ENCODE measurements around the gene KIF4A.
A peak's percentile ranks its signal among the peaks of the same experiment; 100 is the strongest.

The KIF4A gene

GRCh38 chrX:70456256-70456655 lies 166.4 kb downstream of the KIF4A start:
- Histone ChIP-seq H3K9me3 (ENCODE audit: control insufficient read depth, insufficient read depth, low read length) (no peaks in the 10 kb centered on the region), H3K9me2 (replicated peaks; ENCODE audit: control insufficient read depth, low read length) (no peaks in the 10 kb centered on the region), H3K4me3 (ENCODE audit: low read length) (peak overlapping the region; percentile 83), H3K4me2 (ENCODE audit: low read length) (peak overlapping the region; percentile 90), H3K79me2 (ENCODE audit: control insufficient read depth, low read length) (peaks cover 23% of the 10 kb centered on the region), H3K27ac (ENCODE audit: low read depth, low read length) (no peak overlapping the region), H3K36me3 (ENCODE audit: control insufficient read depth, low read length) (peaks cover 6% of the 10 kb centered on the region; the same call in 1 of the 2 replicates), H3K27me3 (ENCODE audit: control insufficient read depth, low read length) (no peaks in the 10 kb centered on the region), H4K20me1 (ENCODE audit: control insufficient read depth, insufficient read depth, low read depth, low read length) (no peaks in the 10 kb centered on the region), H3F3A (ENCODE audit: control insufficient read depth, insufficient read depth) (0 out of 2 replicates have a peak, but pooled peaks cover 9% of the 10 kb centered on the region), H3K4me1 (ENCODE audit: control insufficient read depth, low read length) (peaks cover 45% of the 10 kb centered on the region)
- TF ChIP-seq EZH2phosphoT487 (IDR thresholded peaks at IDR 0.05; ENCODE audit: borderline replicate concordance, low read length) (no peak), CTCF (IDR thresholded peaks at IDR 0.05; ENCODE audit: low read depth, low read length, poor library complexity, severe bottlenecking) (no peak)

- no peaks in the 10 kb centered on the region for H4K20me1 ChIP-seq (ENCODE audit: control insufficient read depth, insufficient read depth, low read depth, low read length)
- H3F3A ChIP-seq (ENCODE audit: control insufficient read depth, insufficient read depth), result no peaks in the 10 kb centered on the region
- peaks cover 6% of the 10 kb centered on the region; the same call in 1 of the 2 replicates for H3K36me3 ChIP-seq (ENCODE audit: control insufficient read depth, low read length)
- peaks cover 10% of the 10 kb centered on the region for H3K4me1 ChIP-seq (ENCODE audit: control insufficient read depth, low read length)
- no peak overlapping the region for H3K4me2 ChIP-seq (ENCODE audit: low read length)
- no peaks in the 10 kb centered on the region for H3K27me3 ChIP-seq (ENCODE audit: control insufficient read depth, low read length)
- TF ChIP-seq EZH2phosphoT487 (IDR thresholded peaks at IDR 0.05; ENCODE audit: borderline replicate concordance, low read length), result no peak
- no peak for TF ChIP-seq CTCF (IDR thresholded peaks at IDR 0.05; ENCODE audit: low read depth, low read length, poor library complexity, severe bottlenecking)
- no peaks in the 10 kb centered on the region for H3K9me2 ChIP-seq (replicated peaks; ENCODE audit: control insufficient read depth, low read length)
- H3K79me2 ChIP-seq (ENCODE audit: control insufficient read depth, low read length), result peaks cover 17% of the 10 kb centered on the region
- no peak overlapping the region for H3K4me3 ChIP-seq (ENCODE audit: low read length)
- no peaks in the 10 kb centered on the region for H3K9me3 ChIP-seq (ENCODE audit: control insufficient read depth, insufficient read depth, low read length)
- no peak overlapping the region for H3K27ac ChIP-seq (ENCODE audit: low read depth, low read length)
Measured at GRCh38 chrX:70461026-70461425, 171.1 kb downstream of the KIF4A start.

- no peak overlapping the region for H3K4me3 ChIP-seq (ENCODE audit: low read length)
- H4K20me1 ChIP-seq (ENCODE audit: control insufficient read depth, insufficient read depth, low read depth, low read length), result no peaks in the 10 kb centered on the region
- H3K36me3 ChIP-seq (ENCODE audit: control insufficient read depth, low read length), result no peaks in the 10 kb centered on the region; the same call in 1 of the 2 replicates
- no peaks in the 10 kb centered on the region for H3F3A ChIP-seq (ENCODE audit: control insufficient read depth, insufficient read depth)
- H3K79me2 ChIP-seq (ENCODE audit: control insufficient read depth, low read length), result peaks cover 7% of the 10 kb centered on the region; the same call in 1 of the 2 replicates
- H3K9me2 ChIP-seq (replicated peaks; ENCODE audit: control insufficient read depth, low read length), result no peaks in the 10 kb centered on the region
- no peak overlapping the region for H3K27ac ChIP-seq (ENCODE audit: low read depth, low read length)
- no peak overlapping the region for H3K4me2 ChIP-seq (ENCODE audit: low read length)
- TF ChIP-seq CTCF (IDR thresholded peaks at IDR 0.05; ENCODE audit: low read depth, low read length, poor library complexity, severe bottlenecking), result no peak
- no peak for TF ChIP-seq EZH2phosphoT487 (IDR thresholded peaks at IDR 0.05; ENCODE audit: borderline replicate concordance, low read length)
- no peaks in the 10 kb centered on the region for H3K4me1 ChIP-seq (ENCODE audit: control insufficient read depth, low read length)
- H3K9me3 ChIP-seq (ENCODE audit: control insufficient read depth, insufficient read depth, low read length), result no peaks in the 10 kb centered on the region
- H3K27me3 ChIP-seq (ENCODE audit: control insufficient read depth, low read length), result no peaks in the 10 kb centered on the region
Measured at GRCh38 chrX:70464051-70464450, 174.1 kb downstream of the KIF4A start.

Measured in DOHH2 (cell line).